ENCODE data around the gene KIF1A.
"Not testable (repeated sequence)": the region's sequence is repeated elsewhere in the genome, so short reads cannot be mapped to it uniquely, and the experiment has no call there.

Gene KIF1A

DNA sequence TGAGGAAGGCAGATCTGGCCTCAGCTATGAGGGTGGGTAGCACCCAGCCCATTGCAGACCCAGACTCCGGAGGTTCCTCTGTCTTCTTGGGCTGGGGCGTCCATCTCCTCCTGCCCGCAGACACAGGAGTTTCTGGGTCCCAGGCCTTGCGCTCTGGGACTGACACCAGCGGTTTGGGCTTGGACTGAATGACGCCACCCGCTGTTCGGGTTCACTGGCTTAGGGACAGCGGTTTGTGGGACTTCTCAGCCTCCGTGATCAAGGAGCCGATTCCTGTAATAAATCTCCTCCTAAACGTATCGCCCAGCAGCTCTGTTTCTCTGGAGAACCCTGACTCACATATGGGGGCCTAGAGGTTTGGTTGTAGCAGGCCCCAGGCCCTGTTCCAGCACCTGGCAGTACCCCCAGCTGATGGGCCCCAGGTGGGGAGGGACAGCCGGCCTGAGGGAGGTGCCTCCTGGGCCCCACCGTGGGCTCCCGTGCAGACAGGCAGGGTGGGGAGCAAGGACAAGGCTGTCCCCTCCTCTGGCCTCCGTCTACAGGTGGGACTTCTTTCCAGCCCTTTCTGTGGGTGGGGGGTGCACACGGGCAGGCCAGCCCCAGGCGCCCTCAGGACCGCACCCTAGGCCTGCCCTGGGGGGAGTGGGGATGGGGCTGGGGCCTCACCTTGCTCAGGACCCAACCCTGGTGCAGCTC is 132.8 kb downstream of the KIF1A start:
- no peak for DNase-seq (ENCODE audit: low read depth)

DNA sequence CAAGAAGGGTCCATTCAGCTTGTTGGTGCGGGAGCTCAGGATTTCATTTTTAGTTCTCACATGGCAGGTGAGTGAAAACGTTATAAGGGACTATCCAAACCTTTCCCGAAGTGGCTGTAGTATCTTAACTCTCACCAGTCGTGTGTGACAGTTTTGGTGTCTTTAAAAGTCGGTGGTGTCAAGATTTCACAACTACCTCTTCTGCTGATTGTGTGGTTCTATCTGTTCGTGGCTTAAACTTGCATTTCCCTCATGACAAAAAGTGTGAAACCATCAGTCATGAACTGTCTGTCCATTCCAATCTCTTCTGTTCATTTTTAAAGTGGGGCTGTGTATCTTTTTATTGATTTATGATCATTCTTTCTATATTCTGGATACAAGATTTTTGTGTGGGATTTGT is 133.6 kb downstream of the KIF1A start:
- no peak for DNase-seq (ENCODE audit: low read depth)

DNA sequence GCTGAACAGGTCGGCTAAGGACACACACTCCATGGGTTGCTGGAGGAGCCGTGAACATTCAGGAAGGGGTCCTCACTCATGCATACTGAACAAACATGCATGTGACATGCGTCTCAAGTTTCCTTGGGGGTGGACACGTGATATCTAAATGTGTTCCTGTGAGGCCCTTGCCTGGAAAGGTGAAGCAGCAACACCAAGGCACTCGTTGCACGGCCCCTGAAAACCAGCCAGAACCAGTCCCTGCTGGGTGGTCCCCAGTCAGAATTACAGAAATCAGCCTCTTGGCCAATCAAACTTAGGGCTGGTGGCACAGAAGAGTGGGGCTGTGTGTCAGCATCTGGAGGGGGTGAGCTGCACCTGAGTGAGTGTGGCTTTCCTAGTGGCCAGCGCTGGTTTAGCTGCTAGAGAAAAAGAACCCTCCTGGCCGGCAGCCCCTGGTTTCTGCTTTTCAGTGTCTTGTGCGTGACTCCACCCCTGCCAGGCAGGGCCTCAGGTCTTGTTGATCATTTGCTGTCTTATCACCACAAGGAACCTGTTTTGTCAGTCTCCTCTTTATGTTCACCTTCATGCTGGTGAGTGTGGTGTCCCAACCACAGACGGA is 134.1 kb downstream of the KIF1A start:
- no peak for DNase-seq (ENCODE audit: low read depth)

DNA sequence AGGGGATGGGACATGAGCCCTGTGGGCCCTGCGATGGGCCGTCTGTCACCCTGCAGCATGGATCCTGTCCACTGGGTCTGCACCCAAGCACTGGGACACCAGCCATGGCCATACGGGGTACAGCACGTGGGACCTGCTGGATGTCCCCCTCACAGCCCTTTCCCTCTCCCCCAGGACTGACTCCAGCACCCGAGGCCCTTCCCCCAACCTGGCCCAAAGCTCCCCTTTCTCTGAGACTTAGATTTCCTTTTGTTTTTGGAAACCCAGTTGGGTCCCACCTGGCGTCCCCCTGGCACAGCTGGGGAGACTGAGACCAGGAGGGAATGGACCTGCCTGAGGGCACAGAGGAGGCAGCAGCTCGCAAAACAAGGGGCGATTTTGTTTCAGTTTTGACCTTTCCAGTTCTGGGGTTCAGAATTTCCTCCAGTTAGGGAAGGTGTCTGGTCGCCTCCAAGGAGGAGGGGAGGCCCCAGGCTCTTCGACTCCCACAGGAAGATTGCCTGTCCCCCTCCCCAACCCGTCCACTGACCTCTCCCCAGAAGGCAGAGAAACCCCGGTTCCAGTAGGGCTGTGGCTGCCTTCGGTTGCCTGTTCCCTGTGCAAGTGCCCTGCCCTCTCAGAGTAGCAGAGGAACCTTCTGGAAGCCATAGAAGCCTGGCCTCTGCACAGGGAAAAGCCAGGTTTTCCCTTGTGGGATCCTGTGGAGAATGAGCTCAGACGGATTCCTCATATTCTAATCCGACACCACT is 135.9 kb downstream of the KIF1A start:
- not testable (repeated sequence) for DNase-seq (ENCODE audit: low read depth)

DNA sequence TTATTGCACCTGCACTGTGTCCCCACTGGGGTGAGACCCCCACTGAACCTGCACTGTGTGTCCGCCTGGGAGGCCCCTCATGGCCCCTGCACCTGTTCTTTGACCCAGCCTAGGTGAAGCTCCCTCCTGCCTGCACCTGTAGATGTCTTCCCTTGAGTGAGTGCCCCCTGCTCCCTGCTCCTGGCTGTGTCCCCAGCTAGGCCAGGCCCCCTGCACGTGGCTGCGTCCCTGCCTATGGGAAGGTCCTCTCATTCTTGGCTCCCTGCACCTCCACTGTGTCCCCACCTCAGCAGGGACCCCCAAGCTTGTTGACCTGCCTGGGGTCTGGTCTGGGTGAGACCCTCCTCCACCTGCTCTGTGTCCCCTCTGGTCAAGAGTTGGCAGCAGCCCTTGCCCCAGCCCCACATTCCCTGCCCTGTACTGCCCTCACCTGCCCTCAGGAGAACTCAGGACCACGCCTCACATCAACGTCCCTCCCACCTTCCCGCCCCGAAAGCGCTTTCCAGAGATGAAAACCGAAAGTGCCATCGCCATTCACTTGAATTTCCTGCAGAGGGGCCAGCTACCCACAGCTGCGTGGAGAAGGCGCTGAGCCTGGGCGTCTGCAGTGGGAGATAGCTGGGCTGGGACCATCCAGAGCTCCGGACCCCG is 136.6 kb downstream of the KIF1A start:
- not testable (repeated sequence) for DNase-seq (ENCODE audit: low read depth)

DNA sequence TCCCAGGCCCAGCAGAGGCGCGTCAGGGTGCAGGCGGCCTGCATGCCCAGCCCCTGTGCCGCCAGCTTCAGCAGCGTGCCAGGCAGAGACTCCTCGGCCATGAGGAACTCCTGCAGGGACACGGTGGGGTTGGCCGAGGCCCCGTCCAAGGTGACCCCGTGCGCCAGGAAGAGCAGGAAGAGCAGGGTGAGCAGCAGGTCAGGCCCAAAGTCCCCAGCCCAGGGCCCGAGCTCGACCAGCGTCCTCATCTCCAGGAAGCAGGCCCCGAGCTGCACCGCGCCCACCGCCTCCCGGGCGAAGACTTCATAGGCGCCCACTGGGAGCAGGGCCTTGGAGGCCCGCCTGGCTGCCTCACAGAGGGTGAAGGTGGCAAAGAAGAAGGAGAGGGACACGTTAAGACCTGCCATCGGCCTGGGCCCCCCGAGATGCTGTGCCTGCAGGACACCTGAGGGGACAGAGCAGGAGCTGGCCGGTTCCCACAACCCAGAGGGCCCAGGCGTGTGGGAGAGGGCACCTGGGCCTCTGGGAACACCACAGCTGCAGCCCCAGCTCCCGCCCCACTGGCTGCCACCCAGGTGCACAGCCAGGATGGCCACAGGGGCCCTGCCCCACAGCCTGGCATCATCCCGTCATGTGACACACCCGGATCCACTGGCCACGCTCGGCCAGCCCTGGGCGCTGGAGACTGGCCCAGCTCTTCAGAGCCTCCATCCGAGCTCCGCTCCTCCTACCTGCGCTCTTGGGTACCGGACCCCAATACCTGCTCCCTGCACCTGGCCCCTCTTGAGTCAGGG is 137.4 kb downstream of the KIF1A start, which contains the start of gene AQP12B:
AQP12B (minus strand) TSS at position 455 of the 794 bp plus-strand sequence; CDS start at position 407, 48 bp downstream.
- DNase-seq (ENCODE audit: low read depth) = not testable (repeated sequence)

DNA sequence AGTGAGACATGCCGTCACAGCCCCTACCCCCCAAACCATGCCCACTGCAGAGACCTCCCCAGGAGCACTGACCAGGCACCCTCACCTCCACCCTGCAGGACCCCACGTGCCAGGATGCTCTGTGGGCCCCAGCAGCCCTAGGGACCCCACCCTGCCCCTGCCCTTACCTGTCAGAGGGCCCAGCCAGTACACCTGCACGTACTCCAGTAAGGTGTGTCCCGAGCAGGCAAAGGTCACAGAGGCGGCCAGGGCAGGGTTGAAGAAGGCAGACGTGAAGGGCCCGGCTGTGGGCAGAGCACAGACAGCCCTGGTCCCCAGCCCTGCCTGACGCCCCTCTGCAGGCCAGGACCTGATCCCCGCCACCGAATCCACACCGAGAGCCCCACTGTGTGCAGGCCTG is 139.8 kb downstream of the KIF1A start:
- not testable (repeated sequence) for DNase-seq (ENCODE audit: low read depth)

DNA sequence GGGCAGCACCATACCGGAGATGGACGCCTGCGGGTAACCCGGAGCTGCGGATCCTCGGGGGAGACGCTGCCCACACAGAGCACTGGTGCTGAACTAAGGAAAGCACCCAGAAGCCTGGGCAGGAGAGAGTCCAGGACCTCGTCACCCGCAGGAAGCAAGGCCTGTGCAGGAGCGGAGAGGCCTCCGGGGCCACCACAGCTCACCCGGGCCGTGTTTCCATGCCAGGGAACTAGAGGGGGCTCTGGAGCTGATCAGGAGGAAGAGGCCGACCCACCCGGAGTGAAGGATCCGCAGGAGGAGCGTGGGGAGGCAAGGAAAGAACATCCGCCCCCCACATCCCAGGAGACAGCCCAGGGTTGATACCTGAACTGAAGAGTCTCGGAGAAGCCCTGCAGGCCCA is 141.1 kb downstream of the KIF1A start:
- not testable (repeated sequence) for DNase-seq (ENCODE audit: low read depth)

DNA sequence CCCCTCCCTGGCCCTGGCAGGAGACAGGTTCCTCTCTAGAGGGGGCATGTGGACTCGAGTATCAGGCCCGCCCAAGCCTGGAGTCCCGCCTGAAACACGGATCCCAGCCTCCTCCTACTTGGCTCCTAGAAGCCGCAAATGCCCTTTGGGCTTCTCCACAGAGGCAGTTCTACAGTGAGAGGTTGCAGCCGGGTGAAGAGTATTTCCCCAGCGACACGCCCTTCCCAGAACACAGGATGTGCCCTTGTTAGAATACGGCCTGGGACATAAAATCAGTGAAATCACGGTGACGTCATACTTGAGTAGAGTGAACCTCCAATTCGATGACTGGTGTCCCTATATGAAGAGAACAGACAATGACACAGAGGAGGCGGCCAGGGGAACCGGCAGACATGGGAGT is 142.0 kb downstream of the KIF1A start:
- DNase-seq (ENCODE audit: low read depth) = not testable (repeated sequence)

DNA sequence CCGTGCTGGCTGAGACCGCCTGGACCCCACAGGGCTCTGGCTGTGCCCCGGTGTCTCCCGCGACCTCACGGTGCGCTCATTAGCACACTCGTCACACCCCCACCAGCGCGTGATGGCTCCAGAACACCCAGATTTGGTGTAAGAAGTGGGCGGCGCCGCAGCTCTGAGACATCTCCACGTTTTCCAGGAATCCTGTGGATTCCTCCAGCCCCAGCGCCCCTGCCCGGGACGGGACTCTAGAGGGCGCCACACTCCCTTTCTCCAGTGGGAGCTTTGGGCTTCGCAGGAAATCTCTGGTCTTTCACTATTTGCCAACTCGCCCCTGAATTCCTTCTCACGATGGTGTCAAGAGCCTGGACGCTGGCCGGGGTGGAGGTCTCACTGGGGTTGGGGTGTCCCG is 144.7 kb downstream of the KIF1A start:
- not testable (repeated sequence) for DNase-seq (ENCODE audit: low read depth)

DNA sequence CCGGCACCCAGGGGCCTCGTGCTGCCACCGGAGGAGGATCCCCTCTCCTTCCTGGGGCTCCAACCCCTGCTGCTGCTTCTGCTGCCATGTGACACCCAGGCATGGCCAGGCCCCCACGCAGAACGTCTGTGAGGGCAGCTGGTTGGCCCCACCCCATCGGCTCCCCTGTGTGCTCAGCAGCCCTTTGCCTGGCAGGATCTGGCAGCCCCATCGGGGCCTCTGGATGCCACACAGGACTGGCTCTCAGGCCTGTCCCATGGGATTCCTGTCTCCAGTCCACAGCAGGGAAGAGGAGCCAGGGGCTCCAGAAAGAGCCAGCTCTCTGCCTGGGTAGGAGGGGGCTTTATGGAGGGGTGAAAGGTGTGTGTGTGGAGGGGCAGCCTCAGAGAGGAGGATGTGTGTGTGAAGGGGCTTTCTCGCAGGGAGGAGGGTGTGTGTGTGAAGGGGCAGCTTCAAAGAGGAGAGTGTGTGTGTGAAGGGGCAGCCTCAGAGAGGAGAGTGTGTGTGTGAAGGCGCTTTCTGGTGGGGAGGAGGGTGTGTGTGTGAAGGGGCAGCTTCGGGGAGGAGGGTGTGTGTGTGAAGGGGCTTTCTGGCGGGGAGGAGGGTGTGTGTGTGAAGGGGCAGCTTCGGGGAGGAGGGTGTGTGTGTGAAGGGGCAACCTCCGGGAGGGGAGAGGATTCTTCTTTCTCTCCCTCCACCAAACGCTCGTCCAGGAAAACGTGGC is 145.4 kb downstream of the KIF1A start:
- not testable (repeated sequence) for DNase-seq (ENCODE audit: low read depth)

DNA sequence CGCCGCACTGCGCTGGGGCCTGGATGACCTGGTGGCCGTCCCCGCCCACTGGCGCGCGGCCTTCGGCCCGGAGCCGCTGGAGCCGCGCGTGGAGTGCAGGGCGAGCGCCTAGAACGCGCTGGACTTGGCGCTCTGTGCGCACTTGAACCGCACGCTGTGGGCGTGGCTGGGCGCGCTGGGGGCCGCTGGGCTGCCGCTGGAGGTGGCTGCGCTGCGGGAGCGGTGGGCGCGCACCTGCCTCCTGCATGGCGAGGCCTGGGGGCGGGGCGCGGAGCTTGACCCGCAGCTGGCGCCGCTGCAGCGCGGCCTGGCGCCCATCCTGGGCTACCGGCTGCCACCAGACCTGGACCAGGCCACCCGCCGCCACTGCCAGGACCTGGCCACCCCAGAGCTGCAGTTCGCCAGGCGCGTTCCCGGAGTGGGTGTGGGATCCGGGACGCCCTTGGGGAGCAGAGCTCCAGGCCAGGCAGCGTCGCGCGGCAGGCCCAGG is 147.3 kb downstream of the KIF1A start:
- no peak for DNase-seq (ENCODE audit: low read depth)

DNA sequence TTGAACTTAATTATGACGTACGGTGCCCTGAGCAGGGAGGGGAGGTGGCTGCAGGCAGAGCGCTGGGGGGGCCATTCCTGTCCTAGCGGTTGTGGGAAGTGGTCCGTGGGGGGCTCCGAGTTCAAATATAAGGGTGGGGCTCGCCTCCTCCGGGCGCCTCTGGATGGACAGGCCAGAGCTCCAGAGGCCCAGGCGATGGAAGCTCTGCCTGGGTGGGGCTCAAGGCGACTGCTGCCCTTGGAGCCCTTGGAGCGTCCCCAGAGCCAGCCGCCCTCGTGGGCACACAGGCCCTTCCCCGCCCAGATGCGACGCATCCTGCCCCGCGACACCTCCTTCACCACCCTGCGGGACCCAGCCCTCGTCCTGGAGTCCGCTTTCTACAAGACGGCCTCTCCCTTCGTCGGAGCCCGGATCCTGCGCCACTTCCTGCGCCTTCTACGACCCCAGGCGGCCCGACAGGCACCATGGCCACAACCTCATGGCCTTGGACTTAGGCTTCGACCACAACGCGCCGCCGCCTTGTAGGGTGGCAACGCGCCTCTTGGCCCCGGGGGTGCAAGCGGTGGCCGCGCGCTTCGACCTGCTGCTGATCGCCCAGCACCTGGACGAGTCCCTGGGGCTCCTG is 147.8 kb downstream of the KIF1A start:
- DNase-seq (ENCODE audit: low read depth) = no peak

DNA sequence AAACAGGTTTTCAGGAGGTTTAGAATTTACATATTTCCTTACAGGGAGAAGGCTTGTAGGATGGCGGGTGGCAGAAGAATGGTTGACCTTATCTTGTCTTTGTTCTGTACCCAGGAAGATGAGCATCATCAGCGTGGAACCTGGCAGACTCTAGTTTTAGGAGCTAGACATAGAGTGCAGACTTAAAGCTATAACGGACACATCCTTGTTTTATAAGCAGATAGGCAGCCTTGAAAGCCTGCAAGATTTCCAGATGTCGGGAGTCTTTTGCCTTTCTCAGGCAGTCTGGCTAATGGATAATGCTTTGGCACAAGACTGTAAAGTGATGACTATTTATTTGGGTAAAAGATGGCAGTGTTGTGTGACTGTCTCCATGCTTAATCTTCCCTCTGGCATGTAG is 149.1 kb downstream of the KIF1A start:
- DNase-seq (ENCODE audit: low read depth) = no peak

DNA sequence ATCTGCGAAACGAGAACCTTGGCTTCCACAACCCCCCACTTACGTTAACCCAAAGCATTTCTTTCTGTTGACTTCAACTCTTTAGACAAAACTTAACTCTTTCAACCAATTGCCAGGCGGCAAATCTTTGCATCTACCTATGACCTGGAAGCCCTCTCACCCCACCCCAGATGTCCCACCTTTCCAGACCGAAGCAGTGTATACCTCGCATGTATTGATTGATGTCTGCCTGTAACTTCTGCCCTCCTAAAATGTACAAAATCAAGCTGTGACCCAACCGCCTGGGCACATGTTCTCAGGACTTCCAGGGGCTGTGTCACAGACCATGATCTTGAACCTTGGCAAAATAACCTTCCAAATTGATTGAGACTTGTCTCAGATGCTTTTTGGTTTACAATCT is 149.6 kb downstream of the KIF1A start:
- DNase-seq (ENCODE audit: low read depth) = no peak

DNA sequence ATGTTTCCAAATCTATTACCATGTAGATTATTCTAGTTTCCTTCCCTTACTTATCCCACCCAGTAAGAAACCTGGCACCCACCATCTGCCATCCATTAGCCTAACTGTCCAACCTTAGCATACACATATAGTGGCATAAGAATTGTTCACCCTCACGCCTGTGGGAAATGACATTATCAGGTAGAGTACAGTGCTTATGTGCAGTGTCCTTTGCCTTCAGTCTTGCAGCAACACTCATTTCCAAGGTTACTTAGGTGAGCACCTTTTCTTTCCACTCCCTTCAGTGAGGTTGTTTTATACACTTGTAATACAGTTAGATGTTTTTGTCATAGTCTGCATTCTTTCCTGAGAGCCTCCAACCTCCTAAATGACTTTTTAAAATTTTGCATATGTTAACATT is 155.4 kb downstream of the KIF1A start:
- DNase-seq (ENCODE audit: low read depth) = no peak

All from stimulated activated CD8-positive, alpha-beta memory T cell treated with anti-CD3 and anti-CD28 coated beads, Interleukin-7, amount 100 ng/mL, for 24 hours (primary cell).